ENCODE measurements around the gene CLCN3. TPM values are rescaled to one million over a fixed set of nuclear protein-coding genes. Genes with fewer than 3 reads are reported as not detected.

The CLCN3 gene
- total and polyA plus RNA-seq, 2 experiments from 2014 or later: 10.9 to 22.9 TPM

DNA sequence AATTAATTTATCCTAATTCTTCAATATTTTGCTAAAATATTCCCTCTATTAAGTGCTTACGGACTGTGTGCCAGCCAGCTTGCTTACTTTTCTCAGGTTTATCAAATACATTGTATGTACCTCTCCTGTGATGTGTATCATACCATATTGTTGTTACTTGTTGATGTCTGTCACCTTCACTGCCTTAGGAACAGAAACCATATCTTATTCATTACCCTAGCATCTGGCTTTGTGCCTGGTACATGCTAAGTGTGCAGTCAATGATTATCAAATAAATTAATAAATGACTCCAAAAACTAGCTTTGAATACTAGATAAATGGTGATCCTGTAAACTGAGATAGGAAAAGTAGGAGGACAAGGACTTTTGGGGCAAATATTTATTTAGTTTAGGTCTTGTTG is 6.9 kb downstream of the CLCN3 start:
- Histone ChIP-seq H3K36me3 (ENCODE audit: insufficient read depth) (no peaks in the 10 kb centered on the region), H3K79me2 (replicated peaks; ENCODE audit: insufficient read depth) (peaks cover 100% of the 10 kb centered on the region), H3K27me3 (ENCODE audit: insufficient read depth) (no peaks in the 10 kb centered on the region), H3K4me1 (ENCODE audit: insufficient read depth) (no peaks in the 10 kb centered on the region), H3K4me2 (no peak overlapping the region), H4K20me1 (replicated peaks; ENCODE audit: insufficient read depth) (peaks cover 17% of the 10 kb centered on the region; the same call in 1 of the 2 replicates), H3K4me3 (no peak overlapping the region), H3K27ac (ENCODE audit: low read depth) (no peak overlapping the region), H3K9me2 (ENCODE audit: insufficient read depth) (no peaks in the 10 kb centered on the region; the same call in 1 of the 2 replicates), H3F3A (replicated peaks; ENCODE audit: low read depth) (no peaks in the 10 kb centered on the region), H2AFZ (no peak overlapping the region)
- Mint-ChIP-seq H3K9me3 (no peaks in the 10 kb centered on the region), H3K36me3 (ENCODE audit: low read depth) (no peaks in the 10 kb centered on the region; the same call in 2 of the 3 replicates), H3K4me3 (no peak overlapping the region), H3K4me1 (peaks cover 3% of the 10 kb centered on the region), H3K27me3 (ENCODE audit: insufficient read depth, low read depth, poor library complexity) (no peaks in the 10 kb centered on the region), H3K27ac (no peak overlapping the region)
- no peak for TF ChIP-seq CTCF (conservative IDR thresholded peaks at IDR 0.05; ENCODE audit: low read depth in 2 of 2)
- TF ChIP-seq, protein P1, sequence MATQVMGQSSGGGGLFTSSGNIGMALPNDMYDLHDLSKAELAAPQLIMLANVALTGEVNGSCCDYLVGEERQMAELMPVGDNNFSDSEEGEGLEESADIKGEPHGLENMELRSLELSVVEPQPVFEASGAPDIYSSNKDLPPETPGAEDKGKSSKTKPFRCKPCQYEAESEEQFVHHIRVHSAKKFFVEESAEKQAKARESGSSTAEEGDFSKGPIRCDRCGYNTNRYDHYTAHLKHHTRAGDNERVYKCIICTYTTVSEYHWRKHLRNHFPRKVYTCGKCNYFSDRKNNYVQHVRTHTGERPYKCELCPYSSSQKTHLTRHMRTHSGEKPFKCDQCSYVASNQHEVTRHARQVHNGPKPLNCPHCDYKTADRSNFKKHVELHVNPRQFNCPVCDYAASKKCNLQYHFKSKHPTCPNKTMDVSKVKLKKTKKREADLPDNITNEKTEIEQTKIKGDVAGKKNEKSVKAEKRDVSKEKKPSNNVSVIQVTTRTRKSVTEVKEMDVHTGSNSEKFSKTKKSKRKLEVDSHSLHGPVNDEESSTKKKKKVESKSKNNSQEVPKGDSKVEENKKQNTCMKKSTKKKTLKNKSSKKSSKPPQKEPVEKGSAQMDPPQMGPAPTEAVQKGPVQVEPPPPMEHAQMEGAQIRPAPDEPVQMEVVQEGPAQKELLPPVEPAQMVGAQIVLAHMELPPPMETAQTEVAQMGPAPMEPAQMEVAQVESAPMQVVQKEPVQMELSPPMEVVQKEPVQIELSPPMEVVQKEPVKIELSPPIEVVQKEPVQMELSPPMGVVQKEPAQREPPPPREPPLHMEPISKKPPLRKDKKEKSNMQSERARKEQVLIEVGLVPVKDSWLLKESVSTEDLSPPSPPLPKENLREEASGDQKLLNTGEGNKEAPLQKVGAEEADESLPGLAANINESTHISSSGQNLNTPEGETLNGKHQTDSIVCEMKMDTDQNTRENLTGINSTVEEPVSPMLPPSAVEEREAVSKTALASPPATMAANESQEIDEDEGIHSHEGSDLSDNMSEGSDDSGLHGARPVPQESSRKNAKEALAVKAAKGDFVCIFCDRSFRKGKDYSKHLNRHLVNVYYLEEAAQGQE (IDR thresholded peaks at IDR 0.05; ENCODE audit: unreplicated experiment): no peak
- no peak for TF ChIP-seq EZH2phosphoT487 (IDR thresholded peaks at IDR 0.05; ENCODE audit: unreplicated experiment)
- no peak for TF ChIP-seq CREB1 (CRISPR knock-in tag; IDR thresholded peaks at IDR 0.05; ENCODE audit: low read depth)
- TF ChIP-seq JUNB (IDR thresholded peaks at IDR 0.05; ENCODE audit: unreplicated experiment): no peak
- no peak for TF ChIP-seq ZNF114 (CRISPR knock-in tag; IDR thresholded peaks at IDR 0.05)
- no peak for TF ChIP-seq POLR2AphosphoS5 (IDR thresholded peaks at IDR 0.05; ENCODE audit: low read depth)
- TF ChIP-seq, protein P2, sequence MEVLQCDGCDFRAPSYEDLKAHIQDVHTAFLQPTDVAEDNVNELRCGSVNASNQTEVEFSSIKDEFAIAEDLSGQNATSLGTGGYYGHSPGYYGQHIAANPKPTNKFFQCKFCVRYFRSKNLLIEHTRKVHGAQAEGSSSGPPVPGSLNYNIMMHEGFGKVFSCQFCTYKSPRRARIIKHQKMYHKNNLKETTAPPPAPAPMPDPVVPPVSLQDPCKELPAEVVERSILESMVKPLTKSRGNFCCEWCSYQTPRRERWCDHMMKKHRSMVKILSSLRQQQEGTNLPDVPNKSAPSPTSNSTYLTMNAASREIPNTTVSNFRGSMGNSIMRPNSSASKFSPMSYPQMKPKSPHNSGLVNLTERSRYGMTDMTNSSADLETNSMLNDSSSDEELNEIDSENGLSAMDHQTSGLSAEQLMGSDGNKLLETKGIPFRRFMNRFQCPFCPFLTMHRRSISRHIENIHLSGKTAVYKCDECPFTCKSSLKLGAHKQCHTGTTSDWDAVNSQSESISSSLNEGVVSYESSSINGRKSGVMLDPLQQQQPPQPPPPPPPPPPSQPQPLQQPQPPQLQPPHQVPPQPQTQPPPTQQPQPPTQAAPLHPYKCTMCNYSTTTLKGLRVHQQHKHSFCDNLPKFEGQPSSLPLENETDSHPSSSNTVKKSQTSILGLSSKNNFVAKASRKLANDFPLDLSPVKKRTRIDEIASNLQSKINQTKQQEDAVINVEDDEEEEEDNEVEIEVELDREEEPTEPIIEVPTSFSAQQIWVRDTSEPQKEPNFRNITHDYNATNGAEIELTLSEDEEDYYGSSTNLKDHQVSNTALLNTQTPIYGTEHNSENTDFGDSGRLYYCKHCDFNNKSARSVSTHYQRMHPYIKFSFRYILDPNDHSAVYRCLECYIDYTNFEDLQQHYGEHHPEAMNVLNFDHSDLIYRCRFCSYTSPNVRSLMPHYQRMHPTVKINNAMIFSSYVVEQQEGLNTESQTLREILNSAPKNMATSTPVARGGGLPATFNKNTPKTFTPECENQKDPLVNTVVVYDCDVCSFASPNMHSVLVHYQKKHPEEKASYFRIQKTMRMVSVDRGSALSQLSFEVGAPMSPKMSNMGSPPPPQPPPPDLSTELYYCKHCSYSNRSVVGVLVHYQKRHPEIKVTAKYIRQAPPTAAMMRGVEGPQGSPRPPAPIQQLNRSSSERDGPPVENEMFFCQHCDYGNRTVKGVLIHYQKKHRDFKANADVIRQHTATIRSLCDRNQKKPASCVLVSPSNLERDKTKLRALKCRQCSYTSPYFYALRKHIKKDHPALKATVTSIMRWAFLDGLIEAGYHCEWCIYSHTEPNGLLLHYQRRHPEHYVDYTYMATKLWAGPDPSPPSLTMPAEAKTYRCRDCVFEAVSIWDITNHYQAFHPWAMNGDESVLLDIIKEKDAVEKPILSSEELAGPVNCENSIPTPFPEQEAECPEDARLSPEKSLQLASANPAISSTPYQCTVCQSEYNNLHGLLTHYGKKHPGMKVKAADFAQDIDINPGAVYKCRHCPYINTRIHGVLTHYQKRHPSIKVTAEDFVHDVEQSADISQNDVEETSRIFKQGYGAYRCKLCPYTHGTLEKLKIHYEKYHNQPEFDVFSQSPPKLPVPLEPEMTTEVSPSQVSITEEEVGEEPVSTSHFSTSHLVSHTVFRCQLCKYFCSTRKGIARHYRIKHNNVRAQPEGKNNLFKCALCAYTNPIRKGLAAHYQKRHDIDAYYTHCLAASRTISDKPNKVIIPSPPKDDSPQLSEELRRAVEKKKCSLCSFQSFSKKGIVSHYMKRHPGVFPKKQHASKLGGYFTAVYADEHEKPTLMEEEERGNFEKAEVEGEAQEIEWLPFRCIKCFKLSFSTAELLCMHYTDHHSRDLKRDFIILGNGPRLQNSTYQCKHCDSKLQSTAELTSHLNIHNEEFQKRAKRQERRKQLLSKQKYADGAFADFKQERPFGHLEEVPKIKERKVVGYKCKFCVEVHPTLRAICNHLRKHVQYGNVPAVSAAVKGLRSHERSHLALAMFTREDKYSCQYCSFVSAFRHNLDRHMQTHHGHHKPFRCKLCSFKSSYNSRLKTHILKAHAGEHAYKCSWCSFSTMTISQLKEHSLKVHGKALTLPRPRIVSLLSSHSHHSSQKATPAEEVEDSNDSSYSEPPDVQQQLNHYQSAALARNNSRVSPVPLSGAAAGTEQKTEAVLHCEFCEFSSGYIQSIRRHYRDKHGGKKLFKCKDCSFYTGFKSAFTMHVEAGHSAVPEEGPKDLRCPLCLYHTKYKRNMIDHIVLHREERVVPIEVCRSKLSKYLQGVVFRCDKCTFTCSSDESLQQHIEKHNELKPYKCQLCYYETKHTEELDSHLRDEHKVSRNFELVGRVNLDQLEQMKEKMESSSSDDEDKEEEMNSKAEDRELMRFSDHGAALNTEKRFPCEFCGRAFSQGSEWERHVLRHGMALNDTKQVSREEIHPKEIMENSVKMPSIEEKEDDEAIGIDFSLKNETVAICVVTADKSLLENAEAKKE (CRISPR knock-in tag; IDR thresholded peaks at IDR 0.05): no peak
- no peak for TF ChIP-seq STAT1 (IDR thresholded peaks at IDR 0.05; ENCODE audit: unreplicated experiment)
- TF ChIP-seq NANOG (IDR thresholded peaks at IDR 0.05; ENCODE audit: borderline replicate concordance): no peak
- no peak for TF ChIP-seq ZNF331 (CRISPR knock-in tag; IDR thresholded peaks at IDR 0.05; ENCODE audit: low read depth)
- no peak for TF ChIP-seq ETS1 (IDR thresholded peaks at IDR 0.05)
- no peak for TF ChIP-seq EZH2 (IDR thresholded peaks at IDR 0.05; ENCODE audit: low read depth, unreplicated experiment)
- DNase-seq (ENCODE audit: low spot score) (no peak), ATAC-seq (no peak)

Measured in GM23338 (cell line).